SK-N-MC (cell line): Measurements from ENCODE around the gene AXIN1.

Source experiments
- EZH2 ChIP-seq: fragments of 200-600 bp; sonication (generic); IDR thresholded peaks from one replicate; pipeline ENCODE4 v1.6.1; 2017; ENCODE audit warnings: antibody characterized with exemption
- FOXP2 ChIP-seq: optimal IDR thresholded peaks from 2 replicates; pipeline ENCODE3; 2011; ENCODE audit warnings: mild to moderate bottlenecking, moderate library complexity; ENCODE audit not compliant: insufficient read depth; ENCODE audit errors: extremely low read length, control extremely low read depth
- POLR2AphosphoS5 ChIP-seq: IDR thresholded peaks from 2 replicates; pipeline ENCODE4 v1.6.1; 2012; ENCODE audit warnings: mild to moderate bottlenecking, low read depth, low read length, borderline replicate concordance

DNA sequence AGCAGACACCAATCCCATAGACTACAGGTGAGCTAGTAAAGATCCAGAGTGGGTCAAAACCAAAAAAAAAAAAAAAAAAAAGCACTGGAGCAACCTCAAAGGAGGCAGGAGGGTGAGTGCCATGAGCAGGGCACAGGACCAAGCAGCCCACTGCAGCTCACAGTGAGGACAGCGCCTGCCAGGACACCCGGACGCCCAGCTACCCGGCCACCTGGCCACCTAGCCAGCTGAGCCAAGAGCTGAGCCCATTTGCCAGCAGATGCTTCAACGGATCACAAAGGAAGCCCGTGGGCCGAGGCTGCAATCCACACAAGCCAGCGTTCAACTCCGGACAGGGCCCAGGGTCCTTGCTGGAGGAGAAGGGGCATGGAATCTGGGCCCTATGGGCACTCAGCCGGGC is 15.1 kb downstream of the AXIN1 start:
- TF ChIP-seq POLR2AphosphoS5 (no peak), EZH2 (no peak), FOXP2 (no peak)
